OCI-LY7 (cell line): Measurements from ENCODE around the gene TMEM212. TPM values are rescaled to one million over a fixed set of nuclear protein-coding genes. Genes with fewer than 3 reads are reported as not detected.

Experiments used
- BruUV-seq: library from RNA; stranded (reverse); fragments of 400-500 nt; replicated peaks from 2 replicates; lab custom pipeline; 2021; lab: Mats Ljungman, UMichigan
- CTCF ChIA-PET: fragments of 300-600 bp; sonication (Branson Sonifier 250); formaldehyde crosslinking; loops from one replicate; lab custom pipeline; 2022; ENCODE audit warnings: antibody characterized with exemption; ENCODE audit not compliant: unreplicated experiment; lab: Charles Lee
- POLR2A ChIA-PET: fragments of 300-600 bp; sonication (Branson Sonifier 250); formaldehyde crosslinking; loops from one replicate; lab custom pipeline; 2022; ENCODE audit warnings: antibody characterized with exemption; lab: Charles Lee
- DNase-seq: peaks from one replicate; pipeline ENCODE4 v3.0.0-alpha.2; 2015; ENCODE audit warnings: low spot score
- H2AFZ ChIP-seq: fragments of 200-600 bp; sonication (generic), shearing (Covaris generic); 2 replicates; pipeline ENCODE4 v1.6.1; 2014; ENCODE audit warnings: mild to moderate bottlenecking, antibody characterized with exemption, low read length, moderate library complexity
- H3K27ac ChIP-seq: fragments of 200-600 bp; sonication (generic); 2 replicates; pipeline ENCODE4 v1.5.1; 2014; ENCODE audit warnings: mixed run types, low read depth, mild to moderate bottlenecking, moderate library complexity, low read length, inconsistent platforms; ENCODE audit not compliant: poor library complexity, severe bottlenecking
- H3K36me3 ChIP-seq: fragments of 200-600 bp; sonication (generic); 2 replicates; pipeline ENCODE4 v1.6.1; 2014; ENCODE audit warnings: mild to moderate bottlenecking, antibody characterized with exemption, low read length, moderate library complexity, mixed read lengths; ENCODE audit not compliant: insufficient read depth
- H3K4me1 ChIP-seq: fragments of 200-600 bp; sonication (generic); 2 replicates; pipeline ENCODE4 v1.5.1; 2014; ENCODE audit warnings: mild to moderate bottlenecking, low read length; ENCODE audit not compliant: insufficient read depth, poor library complexity, severe bottlenecking
- H3K4me2 ChIP-seq: fragments of 200-600 bp; sonication (generic); 2 replicates; pipeline ENCODE4 v1.6.1; 2014; ENCODE audit warnings: mild to moderate bottlenecking, low read length
- H3K4me3 ChIP-seq: fragments of 200-600 bp; sonication (generic); 2 replicates; pipeline ENCODE4 v1.5.1; 2014; ENCODE audit warnings: mild to moderate bottlenecking, low read depth, low read length; ENCODE audit not compliant: poor library complexity, severe bottlenecking
- H3K79me2 ChIP-seq: fragments of 200-600 bp; sonication (generic); 2 replicates; pipeline ENCODE4 v1.6.1; 2016; ENCODE audit warnings: low read depth, mild to moderate bottlenecking, low read length, moderate library complexity, mixed read lengths; ENCODE audit not compliant: insufficient read depth
- H3K9me2 ChIP-seq: fragments of 200-600 bp; sonication (generic); 2 replicates; pipeline ENCODE4 v1.6.1; 2016; ENCODE audit warnings: mild to moderate bottlenecking, low read length, mixed read lengths; ENCODE audit not compliant: insufficient read depth
- H3K9me3 ChIP-seq: fragments of 200-600 bp; sonication (generic); 2 replicates; pipeline ENCODE4 v1.6.1; 2014; ENCODE audit warnings: mild to moderate bottlenecking, mixed run types, low read length, mixed read lengths
- H4K20me1 ChIP-seq: fragments of 200-600 bp; sonication (generic); 2 replicates; pipeline ENCODE4 v1.6.1; 2014; ENCODE audit warnings: mild to moderate bottlenecking, antibody characterized with exemption, low read length, moderate library complexity, mixed read lengths; ENCODE audit not compliant: insufficient read depth
- EZH2phosphoT487 ChIP-seq: fragments of 200-600 bp; sonication (generic); IDR thresholded peaks from 2 replicates; pipeline ENCODE4 v1.6.1; 2018; ENCODE audit warnings: low read depth, borderline replicate concordance, mild to moderate bottlenecking, mixed run types, antibody characterized with exemption, low read length, moderate library complexity, mixed read lengths
- intact Hi-C: fragments of 100-400 bp; cut with micrococcal nuclease; formaldehyde crosslinking; loops from one replicate; pipeline ENCODE4 v1.10.0; 2022; ENCODE audit not compliant: unreplicated experiment
- total RNA-seq, 2 experiments: library from RNA; depleted of rRNA in 1 of 2; stranded (reverse); fragments of >200 nt in 1 of 2; shearing (Covaris generic) in 1 of 2; gene quantifications; 2 replicates each; pipeline ENCODE4 v1.2.3, GENCODE V29; 2014 to 2022
- TF ChIP-seq, protein P1 (sequence below): fragments of 200-600 bp; sonication (generic); conservative IDR thresholded peaks from 2 replicates; pipeline ENCODE4 v1.5.1; 2014; ENCODE audit warnings: mild to moderate bottlenecking, antibody characterized with exemption, low read length, moderate library complexity, mixed read lengths

The TMEM212 gene
- total RNA-seq, 2 experiments from 2014 or later = not detected

DNA sequence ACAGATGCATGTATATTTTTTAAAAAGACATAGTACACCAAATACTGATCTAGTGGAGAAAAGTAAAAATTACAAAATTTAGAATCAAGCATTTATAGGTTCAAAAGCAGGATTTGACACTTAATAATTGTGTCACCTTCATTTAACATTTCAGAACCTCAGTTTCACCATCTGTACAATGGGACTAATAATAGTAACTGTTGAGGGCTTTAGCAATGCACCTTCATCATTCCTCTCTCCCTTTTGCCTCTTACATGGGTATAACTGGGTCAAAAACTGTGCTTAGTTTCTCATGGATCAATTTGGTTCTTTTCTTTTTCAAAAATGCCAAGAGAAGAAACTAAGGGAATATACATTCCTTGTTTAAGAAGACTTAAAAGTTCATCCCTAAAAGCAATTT is 5.5 kb upstream of the TMEM212 start:
- H3K4me2 ChIP-seq = no peak overlapping the region
- TF ChIP-seq, protein P1, sequence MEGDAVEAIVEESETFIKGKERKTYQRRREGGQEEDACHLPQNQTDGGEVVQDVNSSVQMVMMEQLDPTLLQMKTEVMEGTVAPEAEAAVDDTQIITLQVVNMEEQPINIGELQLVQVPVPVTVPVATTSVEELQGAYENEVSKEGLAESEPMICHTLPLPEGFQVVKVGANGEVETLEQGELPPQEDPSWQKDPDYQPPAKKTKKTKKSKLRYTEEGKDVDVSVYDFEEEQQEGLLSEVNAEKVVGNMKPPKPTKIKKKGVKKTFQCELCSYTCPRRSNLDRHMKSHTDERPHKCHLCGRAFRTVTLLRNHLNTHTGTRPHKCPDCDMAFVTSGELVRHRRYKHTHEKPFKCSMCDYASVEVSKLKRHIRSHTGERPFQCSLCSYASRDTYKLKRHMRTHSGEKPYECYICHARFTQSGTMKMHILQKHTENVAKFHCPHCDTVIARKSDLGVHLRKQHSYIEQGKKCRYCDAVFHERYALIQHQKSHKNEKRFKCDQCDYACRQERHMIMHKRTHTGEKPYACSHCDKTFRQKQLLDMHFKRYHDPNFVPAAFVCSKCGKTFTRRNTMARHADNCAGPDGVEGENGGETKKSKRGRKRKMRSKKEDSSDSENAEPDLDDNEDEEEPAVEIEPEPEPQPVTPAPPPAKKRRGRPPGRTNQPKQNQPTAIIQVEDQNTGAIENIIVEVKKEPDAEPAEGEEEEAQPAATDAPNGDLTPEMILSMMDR = no peak
- no peak overlapping the region for H3K4me3 ChIP-seq
- no peaks in the 10 kb centered on the region for H3K36me3 ChIP-seq
- no peaks in the 10 kb centered on the region for H3K9me3 ChIP-seq
- H3K79me2 ChIP-seq = no peaks in the 10 kb centered on the region
- no peak overlapping the region for H3K27ac ChIP-seq
- H3K9me2 ChIP-seq = no peaks in the 10 kb centered on the region
- CTCF ChIA-PET = no interaction called here
- intact Hi-C loops = no loop called here
- no TSS peak for BruUV-seq
- H3K4me1 ChIP-seq = no peaks in the 10 kb centered on the region
- no peaks in the 10 kb centered on the region for H4K20me1 ChIP-seq
- no peak overlapping the region for H2AFZ ChIP-seq
- DNase-seq = no peak
- POLR2A ChIA-PET = interaction anchor here (0.6 kb wide), 1 partner anchor 380 kb away, joined by 7 read pairs; no protein-coding TSS in a partner anchor

DNA sequence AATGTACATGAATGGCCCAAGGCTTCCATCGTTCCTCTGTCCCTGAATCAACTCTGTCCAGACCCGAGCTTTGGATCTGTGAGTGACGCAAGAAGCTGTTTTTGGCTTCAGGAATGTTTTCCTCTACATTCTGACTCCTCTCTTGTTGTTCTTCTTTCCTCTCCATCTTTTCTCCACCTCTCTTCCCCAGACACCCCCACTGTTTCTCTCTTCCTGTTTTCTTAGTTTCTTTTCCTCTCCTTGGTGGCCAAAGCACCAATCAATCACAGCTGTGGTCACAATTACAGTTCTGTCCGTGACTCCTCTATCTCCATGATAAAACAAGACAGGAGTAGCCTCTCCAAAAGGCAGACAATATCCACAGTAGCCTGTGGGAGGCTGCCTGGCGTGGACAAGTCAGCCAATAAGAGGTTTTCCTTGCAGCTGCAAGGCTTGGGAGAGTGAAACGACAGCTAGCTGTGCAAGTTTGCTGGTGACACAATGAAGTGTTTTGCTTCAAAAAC is 4.9 kb upstream of the TMEM212 start:
- no peaks in the 10 kb centered on the region for H3K4me1 ChIP-seq
- H3K9me2 ChIP-seq = no peaks in the 10 kb centered on the region
- no peaks in the 10 kb centered on the region for H4K20me1 ChIP-seq
- no peak overlapping the region for H2AFZ ChIP-seq
- no peaks in the 10 kb centered on the region for H3K9me3 ChIP-seq
- no peak for DNase-seq
- TF ChIP-seq EZH2phosphoT487 = no peak
- TF ChIP-seq, protein P1 = no peak
- H3K36me3 ChIP-seq = no peaks in the 10 kb centered on the region
- POLR2A ChIA-PET = interaction anchor here (0.6 kb wide), 1 partner anchor 380 kb away, joined by 7 read pairs; no protein-coding TSS in a partner anchor
- H3K27ac ChIP-seq = no peak overlapping the region
- no peaks in the 10 kb centered on the region for H3K79me2 ChIP-seq
- H3K4me3 ChIP-seq = no peak overlapping the region
- CTCF ChIA-PET = interaction anchor here (0.6 kb wide), 1 partner anchor 771 kb away, joined by 3 read pairs; no protein-coding TSS in a partner anchor
- intact Hi-C loops = no loop called here
- no TSS peak for BruUV-seq
- H3K4me2 ChIP-seq = no peak overlapping the region

DNA sequence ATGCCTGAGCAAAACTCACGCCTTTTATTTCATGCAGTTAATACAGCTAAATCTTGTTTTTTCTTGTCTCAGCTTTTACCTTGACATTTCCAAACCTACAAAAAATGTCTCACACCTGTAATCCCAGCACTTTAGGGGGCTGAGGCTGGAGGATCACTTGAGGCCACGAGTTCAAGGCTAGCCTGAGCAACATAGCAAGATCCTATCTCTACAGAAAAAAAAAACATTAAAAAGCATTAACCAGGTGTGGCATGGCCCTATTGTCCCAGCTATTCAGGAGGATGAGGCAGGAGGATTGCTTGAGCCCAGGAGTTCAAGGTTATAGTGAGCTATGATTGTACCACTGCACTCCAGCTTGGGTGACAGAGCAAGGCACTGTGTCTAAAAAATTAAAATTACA is 3.9 kb upstream of the TMEM212 start:
- ChIA-PET POLR2A (interaction anchor here (0.9 kb wide), 1 partner anchor 17 kb away, joined by 5 read pairs; no protein-coding TSS in a partner anchor), CTCF (no interaction called here)
- H3K4me3 ChIP-seq = no peak overlapping the region
- BruUV-seq = no TSS peak
- H4K20me1 ChIP-seq = no peaks in the 10 kb centered on the region
- H3K4me1 ChIP-seq = no peaks in the 10 kb centered on the region
- H3K4me2 ChIP-seq = no peak overlapping the region
- no peak overlapping the region for H2AFZ ChIP-seq
- DNase-seq = no peak
- no peaks in the 10 kb centered on the region for H3K9me2 ChIP-seq
- intact Hi-C loops = no loop called here
- no peaks in the 10 kb centered on the region for H3K36me3 ChIP-seq
- no peaks in the 10 kb centered on the region for H3K9me3 ChIP-seq
- no peak overlapping the region for H3K27ac ChIP-seq
- TF ChIP-seq, protein P1 = no peak
- TF ChIP-seq EZH2phosphoT487 = no peak
- H3K79me2 ChIP-seq = no peaks in the 10 kb centered on the region
